Adipose tissue (tissue), 3 donors: Measurements from ENCODE around the gene IL17RA. TPM values are rescaled to one million over a fixed set of nuclear protein-coding genes. Genes with fewer than 3 reads are reported as not detected.

ENCODE experiments used
- H3K27ac ChIP-seq: one replicate; pipeline ENCODE4 v1.5.1; 2013; ENCODE audit warnings: low read depth, low read length
- WGBS, 3 donors: extraction: QIAGEN DNeasy Blood & Tissue Kit; methylation state at CpG; one replicate each; pipeline ENCODE4 v1.1.7; 2013; 5-methylcytosine and 5-hydroxymethylcytosine counted together
- polyA plus RNA-seq, 3 donors: library from polyadenylated mRNA; stranded (reverse); fragments of 200-250 nt; gene quantifications; one replicate each; pipeline ENCODE4 v1.2.3, GENCODE V29; 2013
- donor health status: healthy with polysubstance abuse.
- donor health status: Bipolar disorder and iron deficiency.
- donor health status: healthy.

The IL17RA gene
- polyA plus RNA-seq, 3 donors = 5.0 to 19.7 (median 11.0) TPM

DNA sequence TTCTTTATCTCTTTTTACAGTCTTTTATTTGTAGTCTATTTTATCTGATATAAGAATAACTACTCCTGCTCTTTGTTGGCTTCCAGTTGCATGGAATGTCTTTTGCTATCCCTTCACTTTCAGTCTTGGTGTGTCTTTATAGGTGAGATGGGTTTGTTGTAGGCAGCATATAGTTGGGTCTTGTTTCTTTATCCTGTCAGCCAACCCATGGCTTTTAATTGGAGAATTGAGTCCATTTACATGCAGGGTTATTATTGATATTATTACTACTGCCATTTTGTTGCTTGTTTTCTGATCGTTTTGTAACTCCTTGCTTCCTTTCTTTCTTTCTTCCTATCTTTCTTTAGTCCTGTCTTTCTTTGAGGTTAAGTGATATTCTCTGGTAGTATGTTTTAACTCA is 11.9 kb upstream of the IL17RA start:
- WGBS, 3 donors = 58 to 86% (median 73%) methylated on average over 1 of the region's 1 CpG
- H3K27ac ChIP-seq = no peak overlapping the region

DNA sequence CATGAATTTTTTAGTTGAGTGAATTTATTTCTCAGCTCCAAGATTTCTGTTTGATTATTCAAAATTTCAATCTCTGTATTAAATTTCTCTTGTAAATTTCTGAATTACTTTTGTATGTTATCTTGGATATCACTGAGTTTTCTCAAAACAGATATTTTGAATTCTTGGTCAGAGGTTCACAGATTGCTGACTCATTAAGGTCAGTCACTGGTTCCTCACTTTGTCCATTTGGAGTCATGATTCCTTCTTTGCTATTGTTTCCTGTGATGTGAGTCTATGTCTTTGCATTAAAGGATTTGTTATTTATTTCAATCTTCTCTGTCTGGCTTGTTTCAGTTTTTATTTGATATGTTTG is 10.2 kb upstream of the IL17RA start:
- H3K27ac ChIP-seq = no peak overlapping the region

DNA sequence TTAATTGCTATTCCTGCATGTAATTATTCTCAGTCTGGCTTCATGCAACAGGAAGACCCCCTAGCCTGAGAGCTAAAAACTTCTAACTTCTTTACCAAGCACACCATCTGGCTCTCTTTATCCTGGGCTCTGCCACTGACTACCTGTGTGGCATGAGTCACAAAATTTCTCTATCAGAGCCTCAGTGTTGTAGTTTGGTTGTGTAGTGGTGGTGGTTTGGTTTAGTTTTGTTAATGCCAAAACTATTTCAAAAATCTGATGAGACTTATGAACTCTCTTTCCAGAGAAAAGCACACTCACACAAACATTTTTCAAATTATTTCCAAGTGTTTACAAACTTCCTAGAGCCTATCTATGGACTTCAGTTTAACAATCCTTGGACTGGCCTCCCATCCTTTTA is 7.5 kb upstream of the IL17RA start:
- H3K27ac ChIP-seq = no peak overlapping the region

DNA sequence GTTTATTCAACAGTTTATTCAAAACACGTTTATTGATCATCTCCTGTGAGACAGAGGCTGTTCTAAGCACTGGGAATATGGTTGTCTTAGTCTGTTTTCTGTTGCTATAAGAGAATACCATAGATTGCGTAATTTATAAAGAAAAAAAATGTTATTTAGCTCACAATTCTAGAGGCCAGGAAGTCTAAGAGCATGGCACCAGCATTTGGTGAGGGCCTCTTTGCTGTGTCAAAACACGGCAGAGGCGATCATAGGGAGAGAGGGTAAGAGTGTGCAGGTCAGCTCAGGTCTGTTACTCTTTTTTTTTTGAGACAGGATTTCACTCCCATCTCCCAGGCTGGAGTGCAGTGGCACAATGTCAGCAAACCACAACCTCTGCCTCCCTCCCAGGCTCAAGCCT is 5.2 kb upstream of the IL17RA start:
- WGBS, 3 donors = 59 to 77% (median 69%) methylated on average over 4 of the region's 4 CpGs

DNA sequence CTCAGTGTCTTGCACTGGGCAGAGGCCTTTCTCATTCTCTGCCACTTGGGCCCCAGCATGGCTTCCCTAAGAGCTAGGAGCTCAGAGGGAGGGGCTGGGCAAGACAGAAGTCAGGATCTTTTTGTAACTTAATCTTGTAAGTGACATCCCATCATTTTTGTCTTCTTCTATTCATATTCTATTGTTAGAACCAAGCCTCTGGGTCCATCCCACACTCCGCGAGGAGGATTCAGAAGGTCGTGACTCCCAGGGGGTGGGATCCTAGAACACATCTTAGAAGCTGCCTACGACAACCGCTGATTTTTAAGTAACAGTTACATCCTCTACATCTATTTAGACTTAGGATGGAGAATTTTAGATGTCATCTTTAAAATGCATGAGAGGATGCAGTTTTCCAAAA is 1.5 kb upstream of the IL17RA start:
- WGBS, 3 donors = 93 to 96% (median 95%) methylated on average over 5 of the region's 5 CpGs

More for the DNA sequence above, 5.2 kb upstream of the IL17RA start:
- no peak overlapping the region for H3K27ac ChIP-seq

DNA sequence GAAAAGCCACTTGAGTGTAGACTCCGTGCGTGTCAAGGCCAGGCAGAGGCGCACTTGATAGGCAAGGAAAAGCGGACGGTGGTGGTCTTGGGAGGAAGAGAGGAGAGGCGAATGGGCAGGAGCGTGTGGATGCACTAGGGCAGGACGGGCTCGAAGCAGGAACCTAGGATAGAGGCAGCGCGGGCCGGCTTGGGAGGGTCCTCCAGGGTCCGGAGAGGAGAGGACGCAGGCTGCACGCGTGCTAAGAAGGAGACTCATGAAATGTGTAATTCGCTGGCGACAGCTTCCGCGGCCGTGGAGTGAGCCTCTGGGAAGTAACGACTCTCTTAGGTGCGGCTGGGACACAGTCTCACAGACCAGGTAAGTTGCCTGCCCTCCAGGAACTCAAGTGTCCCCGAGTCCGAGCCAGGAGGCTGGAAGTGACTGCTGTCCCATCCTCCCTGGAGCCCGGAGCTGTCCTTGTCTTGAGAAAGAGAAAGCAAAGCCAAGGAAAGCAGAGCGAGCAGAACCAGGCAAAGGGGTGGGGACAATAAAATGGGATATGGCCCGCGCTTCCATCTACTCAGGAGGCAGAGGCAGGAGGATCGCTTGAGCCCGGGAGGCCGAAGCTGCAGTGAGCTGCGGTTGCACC is 874 bp upstream of the IL17RA start:
- WGBS, 3 donors = 80 to 90% (median 86%) methylated on average over 33 of the region's 33 CpGs
- no peak overlapping the region for H3K27ac ChIP-seq

More for the DNA sequence above, 1.5 kb upstream of the IL17RA start:
- no peak overlapping the region for H3K27ac ChIP-seq

DNA sequence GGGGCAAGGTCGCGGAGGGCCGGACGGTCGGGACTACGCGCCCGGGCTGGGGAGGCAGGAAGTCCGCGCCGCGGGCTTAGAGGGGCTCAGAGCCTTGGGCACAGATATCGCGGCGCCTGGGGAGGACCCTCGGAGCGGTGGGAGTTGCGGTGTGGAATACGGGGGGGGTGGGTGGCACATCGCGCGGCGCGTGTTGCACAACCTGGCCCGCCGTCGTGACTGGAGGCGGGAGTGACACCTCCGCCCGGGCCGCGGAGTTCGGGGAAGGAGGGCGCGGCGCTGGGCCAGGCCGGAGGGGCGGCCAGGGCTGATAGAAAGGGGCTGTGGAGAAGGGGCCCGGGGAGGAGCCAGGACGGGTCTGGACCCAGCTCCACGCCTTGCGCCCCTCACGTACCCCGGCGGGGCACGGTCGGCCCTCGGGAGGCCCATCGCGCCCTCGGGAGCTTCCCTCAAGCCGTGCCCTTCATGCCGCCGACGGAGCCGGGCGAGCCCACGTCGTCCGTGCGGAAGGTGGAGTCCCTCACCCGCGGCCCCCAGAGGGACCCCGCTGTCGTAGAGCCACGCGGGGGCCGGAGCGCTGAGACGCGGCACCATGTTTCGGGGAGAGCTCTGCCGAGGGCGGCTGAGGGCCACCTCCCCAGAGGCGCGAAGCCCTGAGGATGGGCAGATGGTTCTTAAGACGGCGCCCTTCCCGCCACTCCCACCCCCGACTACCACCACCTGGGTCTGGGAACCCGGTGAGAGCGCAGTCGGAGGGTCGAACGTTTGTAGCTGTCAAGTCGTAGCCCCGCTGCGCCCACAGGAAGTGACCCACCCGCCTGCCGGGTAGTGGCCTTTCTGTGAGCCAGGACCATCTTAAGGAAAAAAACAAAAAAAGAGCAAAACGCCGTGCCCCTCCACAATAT is 729 bp downstream of the IL17RA start:
- H3K27ac ChIP-seq = peak overlapping the region; percentile 44
- WGBS, 3 donors = 4 to 9% (median 4%) methylated on average over 69 to 92 of the region's 92 CpGs

DNA sequence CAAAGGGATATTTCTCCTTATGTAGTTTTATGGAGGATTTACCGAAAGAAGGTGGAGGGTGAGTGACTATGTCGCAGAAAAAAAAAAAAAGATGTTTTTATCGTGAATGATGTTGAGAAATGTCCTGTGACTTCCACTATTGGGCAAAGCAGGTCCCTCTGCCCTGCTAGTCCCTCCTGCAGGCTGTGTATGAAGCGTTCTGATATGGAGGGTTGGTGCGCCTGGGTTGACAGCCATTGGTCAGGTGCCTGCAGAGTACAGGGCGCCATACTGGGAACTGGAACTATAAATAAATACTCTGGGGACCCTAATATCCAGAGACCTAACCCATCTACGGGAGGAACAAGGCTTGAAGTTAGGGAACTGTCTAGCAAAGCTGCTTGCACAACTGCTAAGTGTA is 1.5 kb downstream of the IL17RA start:
- H3K27ac ChIP-seq = no peak overlapping the region
- 40 to 80% (median 53%) methylated on average over 7 of the region's 7 CpGs for WGBS, 3 donors

DNA sequence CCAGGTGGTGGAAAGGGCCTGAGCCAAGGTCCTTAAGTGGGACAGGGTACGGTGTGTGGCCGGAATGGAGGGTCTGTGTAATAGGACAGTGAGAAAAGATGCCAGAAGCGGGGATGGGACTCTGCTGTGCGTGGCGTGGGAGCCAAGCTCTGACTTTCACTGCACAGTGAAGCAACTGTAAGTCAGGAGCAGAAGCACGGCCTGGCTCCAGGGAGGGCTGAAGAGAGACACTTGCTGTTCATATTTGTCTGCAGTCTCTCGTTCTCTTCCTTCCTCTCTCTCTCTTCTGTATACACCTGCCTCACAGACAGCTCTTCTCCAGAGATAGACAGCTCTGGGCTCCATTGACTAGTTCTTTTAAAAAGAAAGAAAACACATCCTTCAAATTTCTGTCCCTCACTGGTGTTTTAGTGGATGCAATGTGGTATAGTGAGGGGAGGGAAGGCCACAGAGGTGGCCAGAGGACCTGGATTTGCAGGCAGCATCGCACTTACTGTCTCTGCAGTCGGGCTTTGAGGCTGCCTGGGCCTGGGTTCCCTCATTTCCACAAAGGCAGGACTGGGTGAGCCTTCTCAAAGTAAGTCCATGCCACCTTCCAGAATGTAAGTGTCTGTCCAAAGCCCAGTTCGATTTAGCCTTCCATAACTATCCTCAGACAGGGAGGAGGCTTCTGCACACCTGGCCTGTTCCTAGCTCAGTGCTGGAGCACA is 2.1 kb downstream of the IL17RA start:
- 58 to 79% (median 60%) methylated on average over 10 of the region's 10 CpGs for WGBS, 3 donors
- H3K27ac ChIP-seq = no peak overlapping the region

DNA sequence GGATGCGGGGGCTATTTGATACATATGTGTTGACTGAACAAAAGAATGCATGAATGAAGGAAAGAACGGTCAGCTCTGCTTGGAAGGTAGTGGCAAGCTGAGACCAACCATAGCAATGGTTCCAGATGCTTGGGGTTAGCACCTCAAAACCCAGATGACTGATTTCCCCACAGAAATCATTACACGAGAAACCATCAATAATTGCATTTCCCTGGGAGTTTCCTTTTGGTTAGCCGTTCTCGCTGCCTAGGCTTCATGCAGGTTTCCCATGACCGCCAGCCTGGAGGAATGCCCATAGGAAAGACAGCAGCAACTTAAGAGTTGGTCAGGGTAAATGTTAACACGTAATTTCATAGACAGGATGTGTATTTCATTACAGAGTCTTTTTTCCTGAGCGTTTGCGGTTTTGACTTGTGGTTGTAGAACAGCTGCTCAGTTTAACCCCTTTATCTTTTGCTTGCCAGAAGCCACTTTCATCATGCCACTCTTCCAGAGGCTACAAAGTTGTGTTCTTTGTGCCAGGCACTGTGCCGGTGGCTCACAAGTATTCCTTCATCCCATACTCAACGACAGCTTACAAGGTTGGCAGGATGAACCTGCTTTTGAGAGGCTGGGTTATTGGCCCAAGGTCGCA is 2.8 kb downstream of the IL17RA start:
- 42 to 56% (median 47%) methylated on average over 12 of the region's 12 CpGs for WGBS, 3 donors
- H3K27ac ChIP-seq = no peak overlapping the region

DNA sequence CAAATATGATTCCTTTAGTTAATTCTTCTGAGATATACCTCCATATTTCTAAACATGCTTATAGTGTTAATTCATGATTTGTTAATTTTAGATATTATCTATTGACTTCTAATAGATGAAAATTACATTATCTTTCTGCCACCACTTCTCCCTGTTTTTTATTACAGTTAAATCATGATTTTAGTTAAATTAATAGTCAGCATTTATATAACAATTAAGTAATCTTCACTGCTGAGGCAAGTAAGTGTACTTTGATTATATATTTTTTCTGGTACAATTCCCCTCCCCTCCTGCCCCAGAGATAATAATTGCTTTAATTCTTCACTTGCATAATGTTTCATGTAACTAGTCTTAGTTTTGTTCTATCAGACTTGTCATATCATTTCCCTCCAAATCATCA is 5.8 kb downstream of the IL17RA start:
- H3K27ac ChIP-seq = no peak overlapping the region

DNA sequence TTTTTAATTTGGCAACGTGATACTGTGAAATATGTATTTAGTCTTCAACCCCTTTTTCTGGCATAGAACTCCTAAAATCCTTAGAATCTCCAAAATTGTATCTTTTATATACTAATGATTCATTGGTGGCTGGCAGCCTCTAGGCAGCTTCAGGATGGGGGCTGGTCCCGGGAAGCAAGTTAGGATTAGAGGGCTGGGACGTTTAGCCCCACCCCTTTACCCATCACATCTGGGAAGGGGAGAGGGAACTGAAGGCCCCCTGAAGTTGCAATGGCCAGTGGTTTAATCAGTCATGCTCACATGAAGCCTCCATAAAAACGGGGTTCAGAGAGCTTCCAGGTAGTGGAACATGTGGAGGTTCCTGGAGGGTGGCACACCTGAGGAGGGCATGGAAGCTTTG is 7.1 kb downstream of the IL17RA start:
- 57 to 71% (median 68%) methylated on average over 4 of the region's 4 CpGs for WGBS, 3 donors
- H3K27ac ChIP-seq = no peak overlapping the region

DNA sequence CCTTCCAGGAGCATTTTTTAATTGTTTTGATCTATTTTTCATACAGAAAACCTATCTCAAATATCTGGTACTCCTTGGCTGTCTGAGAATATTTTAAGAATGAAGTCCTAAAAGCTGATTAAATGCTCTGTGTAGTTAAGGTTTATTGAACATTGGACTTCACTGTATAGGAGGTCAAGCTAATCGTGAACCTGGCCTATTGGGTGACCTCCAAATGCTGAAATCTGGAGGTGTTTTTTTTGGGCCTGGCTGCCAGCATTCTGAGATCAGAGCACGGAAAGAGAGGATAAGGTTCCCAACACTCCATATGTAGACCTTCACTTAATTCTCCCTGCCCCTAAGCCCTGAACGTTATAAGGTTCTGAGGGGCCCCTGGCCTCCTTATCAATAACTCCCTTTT is 8.3 kb downstream of the IL17RA start:
- WGBS, 3 donors = 41 to 81% (median 73%) methylated on average over 3 of the region's 3 CpGs

DNA sequence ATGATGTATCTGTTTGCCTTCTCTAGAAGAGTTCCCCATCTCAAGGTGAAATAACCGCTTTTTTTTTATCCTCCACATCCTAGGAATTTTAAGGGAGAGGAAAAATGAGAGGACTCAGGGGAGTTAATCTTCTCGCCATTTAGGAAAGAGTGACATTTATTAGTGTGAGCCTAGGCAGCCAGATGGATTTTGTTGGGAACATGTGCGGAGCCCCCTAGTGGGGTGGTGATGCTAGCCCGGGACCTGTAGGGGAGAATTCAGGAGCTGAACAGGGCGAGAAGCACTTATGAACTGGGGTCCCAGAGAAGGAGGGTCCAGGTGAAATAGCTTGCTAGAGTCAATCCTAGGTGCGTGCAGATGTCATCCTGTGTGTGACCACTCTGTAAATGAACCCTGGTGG is 10.7 kb downstream of the IL17RA start:
- H3K27ac ChIP-seq = no peak overlapping the region
- WGBS, 3 donors = 87 to 89% (median 88%) methylated on average over 6 of the region's 6 CpGs

More for the DNA sequence above, 8.3 kb downstream of the IL17RA start:
- H3K27ac ChIP-seq = no peak overlapping the region

DNA sequence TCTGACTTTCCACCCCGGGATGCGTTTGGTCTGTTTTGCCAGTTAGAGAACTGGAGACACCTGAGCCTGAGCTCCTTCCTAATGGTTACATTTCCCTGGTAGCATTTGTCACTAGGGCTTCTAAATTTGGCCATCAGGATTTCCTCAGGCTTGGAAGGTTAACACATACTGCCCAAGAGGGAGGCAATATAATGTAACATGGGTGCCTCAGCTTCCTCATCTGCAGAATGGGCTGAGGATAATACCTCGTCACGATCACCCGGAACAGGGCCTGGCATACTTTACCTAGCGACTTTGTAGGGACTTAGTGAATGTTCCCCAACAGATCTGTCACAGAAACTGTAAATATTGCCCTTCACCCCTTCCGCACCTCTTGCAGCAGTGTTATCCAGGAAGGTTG is 11.3 kb downstream of the IL17RA start:
- H3K27ac ChIP-seq = no peak overlapping the region
- 85 to 91% (median 86%) methylated on average over 7 of the region's 7 CpGs for WGBS, 3 donors

DNA sequence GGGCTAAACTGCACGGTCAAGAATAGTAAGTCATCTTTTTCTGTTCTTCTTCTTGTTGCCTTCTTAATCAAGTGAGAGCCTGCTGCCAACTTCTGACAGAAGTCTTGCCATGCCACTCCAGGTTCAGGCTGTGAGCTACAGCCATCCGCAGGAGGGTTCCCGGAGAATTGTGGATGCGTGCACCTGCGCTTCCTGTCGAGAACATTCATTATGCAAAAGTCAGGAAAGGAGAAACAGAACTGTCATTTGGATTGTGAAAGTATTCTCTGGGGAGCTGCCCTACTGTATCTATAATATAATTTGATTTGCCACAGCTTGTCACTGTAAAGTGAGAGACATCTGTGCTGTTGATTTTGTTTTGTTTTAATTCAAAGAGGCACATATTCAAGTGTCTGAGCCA is 12.3 kb downstream of the IL17RA start:
- no peak overlapping the region for H3K27ac ChIP-seq
- WGBS, 3 donors = 51 to 79% (median 59%) methylated on average over 6 of the region's 6 CpGs

DNA sequence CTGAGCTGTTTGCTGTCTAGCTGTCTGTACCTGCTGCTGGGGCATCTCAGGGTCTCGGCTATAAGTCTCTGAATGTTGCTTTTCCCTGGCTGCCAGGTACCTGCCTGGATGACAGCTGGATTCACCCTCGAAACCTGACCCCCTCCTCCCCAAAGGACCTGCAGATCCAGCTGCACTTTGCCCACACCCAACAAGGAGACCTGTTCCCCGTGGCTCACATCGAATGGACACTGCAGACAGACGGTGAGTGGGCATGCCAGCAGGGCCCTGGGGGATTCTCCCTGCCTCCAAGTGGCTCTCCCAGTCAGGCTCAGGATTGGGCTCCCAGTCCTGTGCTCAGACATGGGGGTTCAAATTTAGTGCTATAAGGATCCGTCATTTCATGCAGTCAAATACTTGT is 12.9 kb downstream of the IL17RA start:
- H3K27ac ChIP-seq = no peak overlapping the region
- 81 to 86% (median 85%) methylated on average over 6 of the region's 6 CpGs for WGBS, 3 donors

DNA sequence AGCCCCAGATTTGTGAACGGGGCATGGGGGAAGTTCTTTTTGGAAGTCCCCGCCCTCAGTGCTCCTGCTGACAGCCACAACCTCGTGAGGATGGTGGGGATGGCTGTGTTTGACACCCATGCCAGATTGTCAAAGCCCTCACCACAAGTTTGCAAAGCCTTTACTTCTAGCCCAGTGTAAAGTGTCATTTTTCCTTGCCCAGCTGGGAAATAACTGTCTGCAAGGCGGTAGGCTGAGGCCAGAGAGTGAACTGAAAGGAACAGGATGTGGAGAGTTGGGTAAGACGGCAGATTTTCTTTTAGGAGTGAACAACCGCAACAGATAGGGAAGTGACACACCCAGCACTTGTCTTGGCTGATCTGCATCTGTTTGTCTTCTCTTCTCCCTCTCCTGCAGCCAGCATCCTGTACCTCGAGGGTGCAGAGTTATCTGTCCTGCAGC is 13.6 kb downstream of the IL17RA start:
- peak overlapping the region; percentile 28 for H3K27ac ChIP-seq
- 45 to 81% (median 59%) methylated on average over 7 of the region's 7 CpGs for WGBS, 3 donors

DNA sequence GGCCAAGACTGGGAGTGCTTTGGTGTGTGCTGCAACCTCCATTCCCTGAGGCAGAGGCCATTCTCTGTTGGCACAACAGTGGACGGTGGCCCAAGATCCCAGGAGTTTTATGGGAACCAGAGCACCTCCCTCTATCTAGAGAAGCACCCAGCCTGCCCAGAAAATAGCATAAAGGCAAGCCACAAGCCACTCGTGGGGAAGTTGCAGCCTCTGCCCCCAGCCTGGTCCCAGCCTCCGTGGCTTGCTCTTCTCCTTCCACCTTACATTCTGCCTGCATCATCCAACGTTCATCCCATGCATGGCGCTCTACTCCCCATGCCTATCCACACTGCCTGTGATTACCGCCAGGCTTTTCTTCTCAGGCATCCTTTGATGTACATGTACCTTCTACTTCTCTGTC is 15.8 kb downstream of the IL17RA start:
- no peak overlapping the region for H3K27ac ChIP-seq
- WGBS, 3 donors = 62 to 75% (median 62%) methylated on average over 6 of the region's 6 CpGs
